HL-60/S4 treated with phorbol 12-myristate 13-acetate at 8.2 ng/mL for 4 days and 3 days (cell line): Measurements from ENCODE around the gene DEPDC5.
"Not testable (repeated sequence)": the region's sequence is repeated elsewhere in the genome, so short reads cannot be mapped to it uniquely, and the experiment has no call there.

Experiments used
- in situ Hi-C: fragments of 300-500 bp; cut with MboI; formaldehyde crosslinking; loops from 2 replicates; pipeline ENCODE4 v1.15.0; 2022; ENCODE audit warnings: low sequenced_read_pairs

Gene DEPDC5

DNA sequence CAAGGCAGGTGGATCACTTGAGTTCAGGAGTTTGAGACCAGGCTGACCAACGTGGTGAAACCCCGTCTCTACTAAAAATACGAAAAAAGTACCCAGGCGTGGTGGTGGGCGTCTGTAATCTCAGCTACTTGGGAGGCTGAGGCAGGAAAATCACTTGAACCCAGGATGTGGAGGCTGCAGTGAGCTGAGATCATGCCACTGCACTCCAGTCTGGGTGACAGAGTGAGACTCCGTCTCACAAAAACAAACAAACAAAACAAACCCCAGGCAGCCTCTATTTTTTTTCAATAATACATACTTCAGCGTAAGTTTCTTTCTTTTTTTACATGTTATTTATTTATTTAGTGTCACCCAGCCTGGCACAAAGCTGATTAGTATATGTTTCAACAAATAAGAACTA lies 60.1 kb downstream of the DEPDC5 start:
- in situ Hi-C loops = not testable (repeated sequence)

DNA sequence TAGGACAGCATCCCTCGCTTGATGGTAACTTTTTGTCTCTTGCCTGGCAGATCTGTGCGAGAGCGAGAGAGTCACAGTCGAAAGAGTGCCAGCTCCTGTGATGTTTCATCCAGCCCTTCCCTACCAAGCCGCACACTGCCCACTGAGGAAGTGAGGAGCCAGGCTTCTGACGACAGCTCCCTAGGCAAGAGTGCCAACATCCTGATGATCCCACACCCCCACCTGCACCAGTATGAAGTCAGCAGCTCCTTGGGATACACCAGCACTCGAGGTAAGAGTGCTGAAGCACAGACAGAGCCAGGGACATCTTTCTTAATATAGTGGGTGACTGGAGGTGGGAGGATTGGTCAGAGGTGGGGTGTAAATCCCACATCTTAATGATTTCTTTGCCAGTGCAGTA lies 61.1 kb downstream of the DEPDC5 start:
- in situ Hi-C loops = no loop called here

DNA sequence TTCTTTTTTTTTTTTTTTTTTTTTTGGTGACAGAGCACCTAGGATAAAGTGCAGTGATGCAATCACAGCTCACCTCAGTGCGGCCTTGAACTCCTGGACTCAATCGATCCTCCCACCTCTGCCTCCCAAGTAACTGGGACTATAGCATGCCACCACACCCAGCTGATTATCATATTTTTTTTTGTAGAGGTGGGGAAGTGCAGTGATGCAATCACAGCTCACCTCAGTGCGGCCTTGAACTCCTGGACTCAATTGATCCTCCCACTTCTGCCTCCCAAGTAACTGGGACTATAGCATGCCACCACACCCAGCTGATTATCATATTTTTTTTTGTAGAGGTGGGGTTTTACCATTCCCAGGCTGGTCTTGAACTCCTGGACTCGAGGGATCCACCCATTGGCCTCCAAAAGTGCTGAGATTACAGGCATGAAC lies 61.6 kb downstream of the DEPDC5 start:
- in situ Hi-C loops = not testable (repeated sequence)

DNA sequence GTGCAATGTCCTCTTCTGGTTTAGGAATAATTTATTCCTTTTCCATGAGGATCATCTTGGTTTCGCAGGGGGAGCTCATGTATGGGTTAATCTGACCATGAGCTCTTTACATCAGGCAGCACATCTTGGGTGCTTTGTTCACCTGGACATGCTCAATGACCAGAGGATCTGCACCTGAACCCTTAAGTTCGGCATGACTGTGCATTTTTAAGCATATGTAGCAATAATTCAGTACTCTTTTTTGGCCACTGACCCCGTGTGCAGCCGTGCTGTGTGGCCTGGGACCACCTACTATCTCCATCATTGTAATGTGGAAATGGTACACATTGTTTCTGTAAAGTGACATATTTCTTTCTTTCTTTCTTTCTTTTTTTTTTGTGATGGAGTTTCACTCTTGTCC lies 62.9 kb downstream of the DEPDC5 start:
- in situ Hi-C loops = no loop called here

DNA sequence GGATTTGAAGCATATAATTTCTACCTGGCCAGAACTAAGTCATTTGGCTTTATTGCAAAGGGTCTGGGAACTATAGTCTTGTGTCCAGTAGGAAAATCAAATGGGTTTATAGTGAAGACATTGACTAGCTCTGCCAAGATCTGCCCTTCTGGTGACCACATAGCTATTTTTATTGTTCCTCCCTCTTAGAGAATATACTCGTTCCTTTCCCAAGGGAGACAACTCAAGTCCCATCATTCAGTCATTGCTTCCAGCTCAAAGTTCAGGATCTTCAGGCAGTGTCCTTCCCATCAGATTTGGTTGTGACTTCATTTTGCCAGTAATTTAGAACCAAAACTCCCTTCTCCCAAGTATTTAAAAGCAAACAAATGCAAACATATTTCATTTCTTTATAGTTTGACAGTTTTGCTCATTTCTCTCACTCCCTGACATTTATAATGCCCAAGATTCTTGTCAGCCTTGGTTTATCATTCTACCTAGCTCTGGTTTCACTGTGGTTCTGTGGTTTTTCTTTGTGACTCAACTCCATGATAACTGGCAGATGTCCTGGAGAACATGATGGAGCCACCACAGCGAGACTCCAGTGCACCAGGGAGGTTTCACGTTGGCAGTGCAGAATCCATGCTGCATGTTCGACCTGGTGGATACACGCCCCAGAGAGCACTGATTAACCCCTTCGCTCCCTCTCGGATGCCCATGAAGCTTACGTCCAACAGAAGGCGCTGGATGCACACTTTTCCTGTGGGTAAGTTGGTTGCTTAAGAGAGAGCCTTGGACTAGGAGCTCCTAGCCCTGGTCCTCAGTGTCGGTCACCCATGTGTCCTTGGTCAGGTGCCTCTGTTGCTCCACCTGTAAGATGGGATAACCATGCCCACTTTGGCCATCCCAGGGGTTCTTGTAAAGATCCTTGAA lies 64.9 kb downstream of the DEPDC5 start:
- in situ Hi-C loops = no loop called here

DNA sequence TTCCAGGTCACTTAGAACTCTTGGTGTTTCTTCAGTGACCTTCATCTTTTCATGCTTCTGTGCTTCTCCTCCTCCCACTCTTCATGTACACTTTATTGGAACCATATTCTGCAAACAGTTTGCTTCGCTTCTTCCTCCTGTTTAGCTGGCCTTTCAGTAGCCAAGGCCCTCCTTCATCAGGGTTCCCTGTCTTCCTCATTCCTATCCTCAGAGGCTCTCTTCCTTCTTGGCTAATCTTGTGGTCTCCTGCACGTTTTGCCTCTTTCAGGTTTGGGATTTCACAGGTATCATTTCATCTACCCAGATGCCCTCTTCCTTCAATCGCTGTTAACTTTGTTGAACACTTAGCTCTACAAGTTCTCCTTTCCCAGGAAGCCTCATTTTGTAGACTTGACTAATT lies 66.8 kb downstream of the DEPDC5 start:
- in situ Hi-C loops = no loop called here

DNA sequence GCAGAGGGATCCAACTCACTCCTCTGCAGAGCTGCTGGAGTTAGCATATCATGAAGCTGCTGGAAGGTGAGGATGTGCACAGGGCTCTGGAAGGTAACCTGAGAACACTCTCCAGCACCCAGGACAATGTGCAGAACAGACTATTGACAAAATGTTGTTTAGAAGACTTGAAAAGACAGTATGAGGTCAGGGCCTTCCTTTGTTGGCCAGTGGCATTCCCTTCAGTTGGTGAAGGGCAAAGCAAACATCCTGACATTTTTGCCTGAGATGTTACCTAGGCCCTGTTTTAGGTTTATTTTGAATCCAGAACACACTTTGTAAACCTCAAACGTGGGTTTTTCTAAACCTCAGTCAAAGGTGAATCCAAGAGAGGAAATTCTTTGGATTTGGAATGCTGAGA lies 67.8 kb downstream of the DEPDC5 start:
- in situ Hi-C loops = no loop called here

DNA sequence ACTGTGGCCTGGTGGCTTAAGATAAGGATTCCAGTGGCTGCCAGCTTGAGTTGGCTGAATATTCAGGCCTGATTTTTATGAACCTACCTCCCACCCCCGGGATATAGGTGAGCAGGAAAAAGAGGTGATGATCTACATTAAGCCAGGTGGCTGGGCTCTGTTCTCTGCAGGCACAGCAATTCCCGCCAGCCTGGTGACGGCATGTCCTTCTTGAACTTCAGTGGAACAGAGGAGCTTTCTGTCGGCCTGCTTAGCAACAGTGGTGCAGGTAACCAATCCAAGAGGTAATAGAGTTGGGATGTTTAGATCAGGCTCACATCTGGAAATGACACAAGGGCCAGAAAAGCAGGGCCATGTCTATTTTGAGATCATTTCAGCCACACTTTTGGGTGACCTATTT lies 68.7 kb downstream of the DEPDC5 start:
- in situ Hi-C loops = no loop called here

DNA sequence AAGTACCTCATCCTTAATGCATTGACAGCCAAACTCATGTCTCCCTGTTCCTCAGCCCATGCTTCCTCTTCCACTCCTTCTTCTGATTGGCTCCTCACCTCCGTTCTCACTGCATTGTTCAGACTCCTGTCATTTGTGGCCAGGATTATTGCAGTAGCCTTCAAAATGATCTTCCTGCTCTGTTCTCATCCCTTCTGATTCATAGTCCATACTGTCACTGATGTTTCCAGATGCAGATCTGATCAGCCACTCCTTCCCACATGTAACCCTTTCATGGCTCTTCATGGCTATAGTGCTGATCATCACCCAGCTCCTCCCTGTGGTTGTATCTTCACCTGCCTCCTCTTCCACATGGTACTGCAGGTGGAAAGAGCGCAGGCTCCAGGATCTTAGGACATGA lies 71.7 kb downstream of the DEPDC5 start:
- in situ Hi-C loops = no loop called here

DNA sequence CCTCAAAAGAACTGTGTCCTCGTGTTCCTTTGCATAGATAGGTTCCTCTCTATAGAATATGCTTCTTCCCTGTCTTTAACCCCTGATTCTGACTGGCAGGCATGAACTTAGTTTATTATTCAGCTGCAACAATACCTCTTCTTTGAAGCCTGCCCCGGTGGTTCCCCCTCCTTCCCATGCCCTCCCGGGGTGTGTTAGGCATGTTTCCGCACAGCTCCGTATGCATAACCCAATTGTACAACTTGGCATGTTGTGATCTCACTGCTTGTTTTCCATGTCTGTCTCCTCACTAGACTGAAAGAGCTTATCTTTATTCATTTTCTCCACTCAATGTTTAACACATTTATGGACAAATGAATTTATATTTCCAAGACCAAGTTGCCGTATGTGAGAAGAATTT lies 72.6 kb downstream of the DEPDC5 start:
- in situ Hi-C loops = no loop called here

DNA sequence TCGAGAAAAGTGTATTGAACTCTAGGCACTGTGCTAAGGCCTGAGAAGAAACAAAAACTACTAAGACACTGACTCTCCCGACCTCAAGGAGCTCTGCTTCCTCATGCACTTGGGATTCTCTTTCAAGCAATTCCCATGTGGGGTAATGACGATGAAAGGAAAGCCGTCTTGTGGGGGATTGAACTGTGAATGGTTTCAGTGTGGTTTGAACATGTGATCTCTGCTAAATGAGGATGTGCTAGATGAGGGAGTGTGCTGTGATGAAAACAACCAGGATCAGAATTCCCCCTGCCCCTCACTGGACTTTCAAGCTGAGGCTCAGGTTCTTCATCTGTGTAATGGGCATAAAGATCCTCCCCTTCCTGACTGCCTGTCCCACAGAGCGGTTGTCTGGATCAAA lies 74.9 kb downstream of the DEPDC5 start:
- in situ Hi-C loops = no loop called here

DNA sequence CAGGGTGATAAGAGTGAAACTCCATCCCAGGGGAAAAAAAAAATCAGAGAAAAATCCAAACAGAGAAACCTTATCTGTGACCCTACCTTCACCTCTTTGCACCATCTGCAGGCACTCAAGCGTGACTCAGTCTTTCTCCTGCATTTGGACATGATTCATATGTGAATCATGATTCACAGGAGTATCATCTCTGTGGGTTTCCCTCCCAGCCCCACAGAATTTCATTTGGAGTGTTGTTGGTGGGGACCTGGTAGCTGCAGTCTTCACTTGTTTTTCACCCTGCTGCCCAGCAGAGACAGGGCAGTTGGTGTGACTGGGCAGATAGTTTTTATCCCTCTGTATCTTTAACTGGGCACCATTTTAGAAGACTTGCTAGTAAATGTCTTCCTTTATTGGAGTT lies 75.7 kb downstream of the DEPDC5 start:
- in situ Hi-C loops = no loop called here

DNA sequence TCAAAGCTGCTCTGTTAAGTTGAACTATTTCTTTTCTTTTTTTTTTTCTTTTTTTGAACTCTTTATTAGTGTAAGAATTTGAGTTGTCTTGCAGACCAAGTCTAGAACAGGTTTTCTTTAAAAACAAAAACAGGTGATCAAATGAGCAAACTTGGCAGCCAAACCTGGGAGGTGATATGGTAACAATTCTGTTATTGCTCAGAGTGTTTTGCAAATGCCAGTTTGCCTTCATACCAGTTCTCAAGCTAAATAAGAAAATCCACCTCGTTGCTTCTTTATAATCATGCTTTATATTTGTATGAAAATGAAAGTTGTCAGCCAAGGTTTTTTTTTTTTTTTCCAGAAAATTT lies 76.9 kb downstream of the DEPDC5 start:
- in situ Hi-C loops = no loop called here

DNA sequence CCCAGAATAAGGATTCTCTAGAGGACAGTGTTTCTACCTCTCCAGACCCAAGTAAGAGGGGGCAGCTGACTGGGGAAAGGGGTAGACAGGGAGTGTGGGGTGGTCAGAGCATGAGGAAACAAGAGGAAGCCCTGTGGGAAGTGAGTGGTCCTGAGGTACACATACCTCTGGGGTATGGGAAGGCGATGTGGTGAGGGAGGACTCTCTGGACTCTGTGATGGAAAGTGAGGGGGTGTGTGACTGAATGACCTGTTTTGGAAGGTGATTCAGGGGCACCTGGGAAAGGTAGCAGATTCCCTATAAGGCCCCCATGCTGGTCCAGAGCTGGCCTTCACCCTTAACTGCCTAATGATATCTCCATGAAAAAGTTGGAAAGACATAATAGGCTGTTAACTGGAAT lies 80.1 kb downstream of the DEPDC5 start:
- in situ Hi-C loops = no loop called here

DNA sequence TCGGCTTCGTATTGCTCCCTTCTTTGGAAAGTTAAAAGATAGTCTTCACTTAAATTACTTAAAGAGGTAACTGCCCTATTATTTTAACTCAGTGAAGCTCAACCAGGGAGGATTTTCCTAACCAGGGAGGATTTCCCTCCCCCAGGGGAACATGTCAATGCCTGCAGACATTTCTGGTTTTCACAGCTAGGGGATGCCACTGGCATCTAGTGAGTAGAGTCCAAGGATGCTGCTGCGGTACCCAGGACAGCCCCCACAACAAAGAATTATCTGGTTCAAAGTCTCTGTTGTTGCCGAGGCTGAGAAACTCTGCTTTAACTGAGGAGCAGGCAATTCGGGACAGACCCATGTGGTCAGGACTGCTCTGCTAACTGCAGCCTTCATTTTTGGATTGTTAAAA lies 82.2 kb downstream of the DEPDC5 start:
- in situ Hi-C loops = no loop called here

DNA sequence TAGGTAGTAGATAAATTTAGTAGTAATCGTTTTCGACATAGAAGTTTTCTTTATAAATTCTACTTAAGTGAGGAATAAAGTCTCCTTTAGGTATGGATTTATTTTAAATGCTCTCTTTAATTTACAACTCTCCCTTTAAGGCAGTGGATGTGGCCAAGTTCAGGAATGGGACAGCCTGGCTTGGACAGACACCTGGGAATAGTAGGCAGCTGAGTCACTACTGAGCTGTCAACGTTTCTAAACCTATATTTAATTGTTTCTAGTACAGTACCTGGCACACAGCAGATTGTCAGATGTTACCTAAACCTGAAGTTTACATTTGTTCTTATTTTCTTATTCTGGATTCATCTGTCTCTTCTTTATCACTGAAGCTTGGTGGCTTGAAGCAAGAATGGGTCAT lies 85.1 kb downstream of the DEPDC5 start:
- in situ Hi-C loops = no loop called here

DNA sequence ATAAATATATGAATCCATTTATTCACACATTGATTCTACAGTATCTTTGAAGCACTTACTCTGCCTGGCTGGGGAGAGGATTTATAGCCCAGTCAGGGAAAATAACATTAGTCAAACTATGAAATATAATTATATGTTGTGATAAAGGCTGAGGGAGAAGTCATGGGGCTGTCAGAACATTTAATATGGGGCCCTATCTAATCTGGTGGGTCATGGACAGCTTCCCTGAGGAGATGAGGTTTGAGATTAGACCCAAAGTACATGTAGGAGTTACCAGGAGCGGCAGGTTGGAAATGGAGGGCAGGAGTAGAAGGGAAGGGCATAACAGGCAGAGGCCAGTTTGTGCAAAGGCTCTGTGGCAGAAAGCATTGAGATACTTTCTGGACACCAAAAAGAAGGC lies 86.2 kb downstream of the DEPDC5 start:
- in situ Hi-C loops = no loop called here

DNA sequence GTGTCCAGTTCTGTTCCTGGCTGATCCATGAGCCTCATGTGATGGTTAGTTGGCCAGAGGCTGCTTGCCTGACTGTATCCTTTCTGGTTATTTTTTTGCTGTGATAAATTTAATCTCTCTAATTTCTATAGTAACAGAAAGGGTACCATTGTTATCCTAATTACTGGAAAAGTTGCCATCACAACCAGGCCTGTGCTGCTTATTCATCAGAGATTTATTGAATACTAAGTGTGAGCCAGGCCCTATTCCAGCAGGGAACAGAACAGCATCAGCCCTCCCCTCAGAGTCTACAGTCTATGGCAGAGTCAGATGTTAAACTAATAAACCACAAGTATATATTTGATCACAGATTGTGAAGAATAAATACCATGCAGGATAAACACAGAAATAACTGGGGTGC lies 86.8 kb downstream of the DEPDC5 start:
- in situ Hi-C loops = no loop called here

DNA sequence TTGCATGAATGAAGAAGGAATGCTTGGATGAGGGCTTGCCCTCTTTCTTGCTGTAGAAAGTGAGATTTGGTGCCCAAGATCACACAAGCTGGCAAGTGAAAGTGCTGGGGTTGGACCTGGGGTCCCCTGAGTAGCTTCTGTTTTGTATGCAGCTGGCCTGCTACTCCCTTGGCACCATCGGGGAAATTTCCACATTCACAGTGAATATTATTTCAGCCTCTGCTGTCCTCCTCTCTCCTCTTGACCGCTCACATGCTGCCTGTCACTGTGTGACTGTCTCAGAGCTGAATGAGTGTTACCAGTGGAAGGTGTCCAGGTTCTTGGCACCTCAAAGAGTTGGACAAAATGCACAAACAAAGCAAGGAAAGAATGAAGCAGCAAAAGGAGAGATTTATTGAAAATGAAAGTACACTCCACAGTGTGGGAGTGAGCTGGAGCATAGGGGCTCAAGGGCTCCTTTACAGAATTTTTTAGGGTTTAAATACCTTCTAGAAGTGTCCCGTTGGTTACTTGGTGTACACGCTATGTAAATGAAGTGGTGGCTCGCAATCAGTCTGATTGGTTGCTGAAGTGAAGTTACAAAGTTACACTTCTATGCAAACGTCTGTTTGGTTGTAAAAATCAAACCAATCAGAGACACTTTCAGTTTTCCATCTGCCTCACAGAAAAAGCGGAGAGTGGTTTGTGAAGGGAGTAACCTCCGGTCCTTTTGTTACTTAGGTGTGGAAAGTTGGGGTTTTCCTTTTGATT lies 87.4 kb downstream of the DEPDC5 start:
- in situ Hi-C loops = no loop called here

DNA sequence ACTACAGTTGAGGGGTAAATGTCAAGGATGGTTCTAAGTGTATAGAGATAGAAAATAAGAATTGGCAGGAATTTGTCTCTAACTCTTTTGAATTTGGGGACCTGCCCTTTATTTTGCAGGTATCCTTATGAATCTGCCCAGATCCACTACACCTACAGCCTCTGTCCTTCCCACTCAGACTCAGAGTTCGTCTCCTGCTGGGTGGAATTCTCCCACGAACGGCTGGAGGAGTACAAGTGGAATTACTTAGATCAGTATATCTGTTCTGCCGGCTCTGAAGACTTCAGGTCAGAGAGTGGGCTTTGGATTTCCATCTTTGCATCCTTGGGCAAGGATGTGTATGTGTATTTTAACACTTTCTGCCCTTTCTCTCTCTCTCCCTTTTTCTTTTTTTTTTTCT lies 89.7 kb downstream of the DEPDC5 start:
- in situ Hi-C loops = no loop called here

DNA sequence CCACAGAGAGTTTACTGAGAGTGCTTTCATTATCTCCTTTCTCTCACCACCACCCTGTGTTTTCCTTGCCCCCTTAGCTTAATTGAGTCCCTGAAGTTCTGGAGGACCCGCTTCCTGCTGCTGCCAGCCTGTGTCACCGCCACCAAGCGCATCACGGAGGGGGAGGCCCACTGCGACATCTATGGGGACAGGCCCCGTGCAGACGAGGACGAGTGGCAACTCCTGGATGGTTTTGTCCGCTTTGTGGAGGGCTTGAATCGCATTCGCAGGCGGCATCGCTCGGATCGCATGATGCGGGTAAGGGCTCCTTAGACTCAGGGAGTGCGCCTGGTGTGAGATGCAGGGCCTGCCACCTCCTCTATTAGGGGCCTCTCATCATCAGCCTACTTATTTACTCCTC lies 91.1 kb downstream of the DEPDC5 start:
- in situ Hi-C loops = no loop called here
